ENCODE results near the gene WIPF2. TPM values are rescaled to one million over a fixed set of nuclear protein-coding genes. Genes with fewer than 3 reads are reported as not detected.

Gene WIPF2
- total RNA-seq, 3 donors from 2014 or later (not counting 1 experiment from before 2014, with no cell fraction given), result 43.2 to 47.4 (median 43.9) TPM

- Mint-ChIP-seq H3K4me1 (peaks cover 72 to 83% of the 10 kb centered on the region in 2 donors), H3K4me3 (peak overlapping the region; percentile 57), H3K9me3 (no peaks in the 10 kb centered on the region), H3K36me3 (no peaks in the 10 kb centered on the region), H3K27ac (peak overlapping the region; percentile 53 to 78), H3K27me3 (ENCODE audit: low read depth in 2 of 2) (no peaks in the 10 kb centered on the region)
- DNase-seq (peak in 1 of 2 donors; percentile 32), ATAC-seq (no peak)
- Histone ChIP-seq H3K9me3 (ENCODE audit: control insufficient read depth, insufficient read depth, low read length) (no peaks in the 10 kb centered on the region), H3K4me1 (ENCODE audit: control insufficient read depth, insufficient read depth, low read length) (peaks cover 94% of the 10 kb centered on the region), H3K4me3 (ENCODE audit: low read length) (no peak overlapping the region), H3K27me3 (ENCODE audit: control insufficient read depth, insufficient read depth, low read length) (no peaks in the 10 kb centered on the region), H3K36me3 (ENCODE audit: control insufficient read depth, insufficient read depth, low read length) (no peaks in the 10 kb centered on the region), H3K27ac (ENCODE audit: low read length) (no peak overlapping the region)
- intact Hi-C loops (cut with micrococcal nuclease), result no loop called here
- TF ChIP-seq CTCF (IDR thresholded peaks at IDR 0.05), result no peak
- 82% methylated on average over 5 of the region's 9 CpGs for WGBS (ENCODE audit: insufficient coverage)
Measured at GRCh38 chr17:40315678-40316570, 96.8 kb downstream of the WIPF2 start.

DNA sequence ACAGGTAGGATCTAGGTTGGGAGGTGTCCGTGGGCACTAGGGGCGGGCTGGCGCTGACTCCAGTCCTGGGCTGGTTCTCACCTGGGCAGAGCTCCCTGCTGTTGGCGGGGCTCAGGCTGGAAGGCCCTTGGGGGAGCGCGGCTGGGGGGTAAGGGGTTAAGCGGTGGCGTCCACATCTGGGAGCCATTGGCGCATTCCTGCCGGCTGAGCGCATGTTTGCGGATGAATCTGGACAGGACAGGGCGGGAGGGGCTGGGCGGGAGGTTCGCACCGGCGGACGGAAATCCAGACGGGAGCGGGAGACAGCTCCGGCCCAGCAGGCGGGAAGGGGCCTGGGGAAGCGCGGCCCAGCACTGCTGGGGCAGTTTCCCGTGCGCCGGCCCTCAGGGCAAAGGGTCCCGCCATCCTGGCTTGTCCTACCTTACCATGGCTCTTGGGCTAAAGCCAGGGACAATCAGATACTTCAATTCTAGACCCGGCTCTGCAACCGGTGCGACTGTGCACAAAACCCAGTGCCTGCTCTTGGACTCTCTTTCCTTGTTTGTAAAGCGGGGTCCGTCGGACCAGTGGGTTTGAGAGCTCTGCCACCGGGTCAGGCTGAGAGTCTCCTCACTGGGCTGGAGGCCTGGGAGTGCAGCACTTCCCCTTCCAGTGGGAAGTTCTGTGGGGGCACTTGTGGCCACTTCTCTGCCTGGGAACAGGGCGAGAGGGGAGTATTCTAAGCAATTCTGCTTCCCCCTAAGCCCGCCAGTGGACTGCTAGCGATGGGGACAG lies 97.7 kb downstream of the WIPF2 start:
- H3K4me3 Mint-ChIP-seq, result peak overlapping the region; percentile 57
- peaks cover 81 to 83% of the 10 kb centered on the region in 2 donors for H3K4me1 Mint-ChIP-seq
- H3K27me3 Mint-ChIP-seq (ENCODE audit: low read depth in 2 of 2), result no peaks in the 10 kb centered on the region
- H3K4me1 ChIP-seq (ENCODE audit: control insufficient read depth, insufficient read depth, low read length), result peaks cover 94% of the 10 kb centered on the region
- no peaks in the 10 kb centered on the region for H3K27me3 ChIP-seq (ENCODE audit: control insufficient read depth, insufficient read depth, low read length)
- H3K27ac Mint-ChIP-seq, result peak overlapping the region; percentile 99
- intact Hi-C loops (cut with micrococcal nuclease), result no loop called here
- TF ChIP-seq CTCF (IDR thresholded peaks at IDR 0.05), result no peak
- H3K27ac ChIP-seq (ENCODE audit: low read length), result peak overlapping the region; percentile 98
- no peaks in the 10 kb centered on the region for H3K9me3 ChIP-seq (ENCODE audit: control insufficient read depth, insufficient read depth, low read length)
- H3K4me3 ChIP-seq (ENCODE audit: low read length), result no peak overlapping the region
- ATAC-seq (no peak), DNase-seq (no peak)
- no peaks in the 10 kb centered on the region for H3K36me3 ChIP-seq (ENCODE audit: control insufficient read depth, insufficient read depth, low read length)
- H3K9me3 Mint-ChIP-seq, result no peaks in the 10 kb centered on the region
- WGBS (ENCODE audit: insufficient coverage), result 86% methylated on average over 38 of the region's 38 CpGs
- H3K36me3 Mint-ChIP-seq, result no peaks in the 10 kb centered on the region

GRCh38 chr17:40317345-40317873 lies 98.3 kb downstream of the WIPF2 start:
- no peaks in the 10 kb centered on the region for H3K27me3 ChIP-seq (ENCODE audit: control insufficient read depth, insufficient read depth, low read length)
- no peaks in the 10 kb centered on the region for H3K9me3 ChIP-seq (ENCODE audit: control insufficient read depth, insufficient read depth, low read length)
- H3K27ac Mint-ChIP-seq, result peak overlapping the region; percentile 99
- H3K4me1 ChIP-seq (ENCODE audit: control insufficient read depth, insufficient read depth, low read length), result peaks cover 94% of the 10 kb centered on the region
- peak; percentile 44 for TF ChIP-seq CTCF (IDR thresholded peaks at IDR 0.05)
- H3K9me3 Mint-ChIP-seq, result no peaks in the 10 kb centered on the region
- DNase-seq (peak in 1 of 2 donors; percentile 74), ATAC-seq (no peak)
- no peaks in the 10 kb centered on the region for H3K36me3 ChIP-seq (ENCODE audit: control insufficient read depth, insufficient read depth, low read length)
- peak overlapping the region; percentile 79 for H3K4me3 ChIP-seq (ENCODE audit: low read length)
- H3K4me1 Mint-ChIP-seq, result peaks cover 76 to 87% of the 10 kb centered on the region in 2 donors
- intact Hi-C loops (cut with micrococcal nuclease), result no loop called here
- no peaks in the 10 kb centered on the region for H3K27me3 Mint-ChIP-seq (ENCODE audit: low read depth in 2 of 2)
- H3K27ac ChIP-seq (ENCODE audit: low read length), result peak overlapping the region; percentile 98
- WGBS (ENCODE audit: insufficient coverage), result 22% methylated on average over 4 of the region's 6 CpGs
- no peaks in the 10 kb centered on the region for H3K36me3 Mint-ChIP-seq
- H3K4me3 Mint-ChIP-seq, result peak overlapping the region; percentile 94
